NCI-H146 (cell line): ENCODE measurements around the gene VIT.
"Not testable (repeated sequence)": the region's sequence is repeated elsewhere in the genome, so short reads cannot be mapped to it uniquely, and the experiment has no call there.

ENCODE experiments used
- DNase-seq: peaks from one replicate; lab custom pipeline; 2025; lab: John Stamatoyannopoulos, UW

VIT gene

GRCh38 chr2:36677996-36678605 is 18.4 kb upstream of the VIT start:
- no peak for DNase-seq

- DNase-seq, result no peak
Measured at GRCh38 chr2:36678856-36679255, 17.7 kb upstream of the VIT start.

DNA sequence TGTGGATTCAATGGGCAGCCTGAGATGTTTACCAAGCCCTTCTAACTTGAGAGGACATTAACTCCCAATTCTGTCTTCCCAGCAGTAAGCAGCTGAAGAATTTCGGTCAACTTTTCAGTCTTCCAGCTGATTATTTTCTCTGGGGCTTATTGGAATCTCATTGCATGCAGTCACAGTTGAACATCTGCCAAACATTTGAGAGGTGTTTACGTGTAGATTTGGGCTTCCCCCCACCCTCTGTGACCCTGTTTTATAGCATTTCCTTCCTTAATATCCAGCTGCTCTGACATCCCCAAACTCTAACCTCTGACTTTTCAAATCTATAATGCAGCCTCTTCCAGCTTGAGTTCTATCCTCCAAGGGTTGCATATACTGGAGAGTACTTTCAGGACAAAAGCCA is 16.5 kb upstream of the VIT start:
- no peak for DNase-seq

DNA sequence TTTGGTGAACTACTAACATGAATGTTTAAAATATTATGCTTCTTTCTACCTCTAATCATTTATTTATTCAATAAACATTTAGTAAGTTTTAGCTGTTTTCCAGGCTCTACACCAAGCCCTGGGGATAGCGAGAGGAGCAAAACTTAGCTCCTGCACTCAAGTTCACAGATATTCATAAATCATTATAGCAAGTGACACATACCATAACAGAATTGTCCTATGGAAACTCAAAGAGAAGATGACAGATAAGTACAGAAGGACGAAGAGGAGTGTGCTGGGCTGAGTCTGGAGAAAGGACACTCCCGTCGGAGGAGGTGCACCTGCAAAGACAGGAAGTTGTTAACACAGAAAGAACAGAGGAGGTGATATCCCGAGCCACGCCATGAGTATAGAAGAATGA is 13.9 kb upstream of the VIT start:
- DNase-seq, result no peak

- no peak for DNase-seq
Measured at GRCh38 chr2:36683002-36683401, 13.5 kb upstream of the VIT start.

DNA sequence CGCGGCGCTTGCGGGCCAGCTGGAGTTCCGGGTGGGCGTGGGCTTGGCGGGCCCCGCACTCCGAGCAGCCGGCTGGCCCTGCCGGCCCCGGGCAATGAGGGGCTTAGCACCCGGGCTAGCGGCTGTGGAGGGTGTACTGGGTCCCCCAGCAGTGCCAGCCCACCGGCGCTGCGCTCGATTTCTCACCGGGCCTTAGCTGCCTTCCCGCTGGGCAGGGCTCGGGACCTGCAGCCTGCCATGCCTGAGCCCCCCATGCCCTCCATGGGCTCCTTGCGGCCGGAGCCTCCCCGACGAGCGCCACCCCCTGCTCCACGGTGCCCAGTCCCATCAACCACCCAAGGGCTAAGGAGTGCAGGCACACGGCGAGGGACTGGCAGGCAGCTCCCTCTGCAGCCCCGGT is 8.2 kb upstream of the VIT start:
- not testable (repeated sequence) for DNase-seq

DNA sequence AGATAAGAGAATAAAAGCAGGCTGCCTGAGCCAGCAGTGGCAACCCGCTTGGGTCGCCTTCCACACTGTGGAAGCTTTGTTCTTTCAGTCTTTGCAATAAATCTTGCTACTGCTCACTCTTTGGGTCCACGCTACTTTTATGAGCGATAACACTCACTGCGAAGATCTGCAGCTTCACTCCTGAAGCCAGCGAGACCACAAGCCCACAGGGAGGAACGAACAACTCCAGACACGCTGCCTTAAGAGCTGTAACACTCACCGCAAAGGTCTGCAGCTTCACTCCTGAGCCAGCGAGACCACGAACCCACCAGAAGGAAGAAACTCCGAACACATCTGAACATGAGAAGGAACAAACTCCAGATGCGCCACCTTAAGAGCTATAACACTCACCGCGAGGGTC is 7.5 kb upstream of the VIT start:
- DNase-seq, result not testable (repeated sequence)

DNA sequence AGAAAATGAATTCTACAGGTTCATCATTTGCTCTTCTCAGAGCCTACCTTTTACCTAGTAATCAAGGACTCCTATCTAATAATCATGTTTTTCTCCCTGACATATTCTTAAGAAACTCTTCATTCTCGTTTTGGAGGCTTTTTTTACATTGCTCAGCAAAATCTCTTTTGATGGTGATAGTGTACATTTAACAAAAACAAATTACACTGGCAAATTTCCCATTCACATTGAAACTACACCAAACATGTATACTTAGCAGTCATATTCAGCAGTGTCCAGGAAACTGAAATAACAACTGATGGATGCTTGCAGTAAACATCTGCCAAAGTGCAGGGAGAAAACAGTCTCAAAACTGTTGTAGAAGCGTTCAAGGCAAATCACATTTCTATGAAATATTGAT is 4.4 kb upstream of the VIT start:
- no peak for DNase-seq

GRCh38 chr2:36693825-36694224 is 2.7 kb upstream of the VIT start:
- DNase-seq, result no peak

GRCh38 chr2:36695746-36696415 is 626 bp upstream of the VIT start:
- DNase-seq, result no peak

DNA sequence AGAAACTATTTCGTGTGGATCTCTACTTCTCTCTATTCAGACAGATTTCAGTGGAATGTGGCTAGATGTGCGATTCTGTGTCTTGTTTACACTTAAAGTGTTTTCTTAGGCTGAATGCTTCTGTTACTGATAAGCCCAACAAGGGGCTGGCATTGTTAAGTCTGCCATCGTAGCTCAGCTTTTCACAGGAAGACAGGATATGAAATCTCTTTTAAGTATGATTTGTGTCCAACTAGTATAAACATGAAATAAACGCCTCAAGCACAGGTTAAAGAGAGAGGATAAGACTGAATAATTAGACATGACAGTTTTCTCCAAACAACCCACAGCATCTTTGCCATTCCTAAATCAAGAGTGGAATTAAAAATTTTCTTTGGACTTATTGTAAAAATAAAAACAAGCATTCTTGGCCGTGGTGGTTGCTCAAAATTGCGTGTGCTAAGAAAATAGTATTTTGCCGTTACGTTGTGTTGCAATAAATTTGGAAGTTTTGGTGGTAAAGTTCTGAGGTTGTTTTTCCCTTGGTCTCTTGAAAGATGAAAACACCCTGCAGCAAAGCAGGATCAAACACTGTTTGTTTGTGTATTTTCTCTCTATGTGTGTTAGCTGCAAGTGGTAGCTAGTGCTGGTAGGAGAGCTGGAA is 1.0 kb downstream of the VIT start:
- DNase-seq, result no peak

GRCh38 chr2:36698993-36699392 is 2.5 kb downstream of the VIT start:
- no peak for DNase-seq

GRCh38 chr2:36700311-36700710 is 3.8 kb downstream of the VIT start:
- DNase-seq, result no peak

GRCh38 chr2:36701391-36701795 is 4.9 kb downstream of the VIT start:
- DNase-seq, result no peak

GRCh38 chr2:36701918-36702317 is 5.4 kb downstream of the VIT start:
- DNase-seq, result no peak

DNA sequence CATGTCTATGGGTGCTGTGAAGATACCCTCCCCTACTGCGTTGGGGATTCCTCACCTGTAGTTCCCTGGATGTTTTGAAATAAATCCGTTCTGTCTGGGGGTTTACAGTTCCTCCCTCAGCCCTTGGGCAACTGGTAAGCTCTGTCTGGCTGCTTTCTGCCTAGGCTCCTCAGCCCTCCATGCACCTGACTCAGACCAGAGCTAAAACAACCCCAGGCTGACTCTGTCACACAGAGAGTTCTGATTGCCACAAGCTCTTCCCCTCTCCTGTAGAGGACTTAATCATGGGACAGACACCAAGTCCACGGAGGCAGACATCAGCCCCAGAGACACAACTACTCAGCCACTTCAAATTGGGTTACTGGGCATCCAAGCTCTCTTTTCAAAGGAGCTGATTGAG is 6.3 kb downstream of the VIT start:
- DNase-seq, result no peak

- DNase-seq, result no peak
Measured at GRCh38 chr2:36704475-36705150, 8.1 kb downstream of the VIT start.

DNA sequence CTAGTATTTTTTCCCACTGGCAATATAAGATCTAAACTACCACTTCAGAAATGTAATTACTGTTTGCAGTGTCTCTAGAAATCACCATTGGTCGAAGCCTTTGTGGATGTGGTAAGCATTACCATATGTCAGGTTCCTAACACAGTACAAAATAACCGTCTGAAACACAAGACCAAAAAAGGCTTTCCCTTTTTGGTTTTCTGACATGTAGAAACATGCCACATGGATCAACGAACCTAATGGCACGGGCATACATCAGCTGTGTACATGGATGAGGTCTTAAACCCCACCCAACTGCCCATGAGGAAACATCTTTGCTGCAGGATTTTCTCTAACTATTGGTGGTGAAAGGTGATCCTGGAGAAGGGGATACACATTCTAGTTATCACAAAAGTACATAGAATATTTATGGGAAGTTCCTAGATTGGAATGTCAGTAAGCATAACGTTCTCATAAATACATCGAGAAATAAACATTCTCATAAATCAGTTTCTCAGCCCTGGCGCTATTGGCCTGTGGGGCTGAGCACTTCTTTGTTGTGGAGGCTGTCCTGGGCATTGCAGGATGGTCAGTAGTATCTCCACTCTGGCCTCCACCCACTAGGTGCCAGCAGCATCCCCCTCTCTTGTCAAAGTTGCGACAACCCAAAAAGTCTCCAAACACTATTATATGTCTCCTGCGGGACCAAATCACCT is 9.0 kb downstream of the VIT start:
- DNase-seq, result no peak

- DNase-seq, result no peak
Measured at GRCh38 chr2:36706021-36706876, 9.7 kb downstream of the VIT start.

GRCh38 chr2:36707050-36707449 is 10.5 kb downstream of the VIT start:
- no peak for DNase-seq

- no peak for DNase-seq
Measured at GRCh38 chr2:36708041-36708741, 11.7 kb downstream of the VIT start.
